ENCODE measurements around the gene SOWAHA.

The SOWAHA gene

GRCh38 chr5:132808866-132809265 is 4.2 kb upstream of the SOWAHA start:
- no peak for DNase-seq

GRCh38 chr5:132810605-132811004 is 2.5 kb upstream of the SOWAHA start:
- no peak for DNase-seq

GRCh38 chr5:132812123-132812765 is 858 bp upstream of the SOWAHA start:
- peak; percentile 94 for DNase-seq

GRCh38 chr5:132813599-132814502 is 749 bp downstream of the SOWAHA start:
- DNase-seq: no peak

- no peak for DNase-seq
Measured at GRCh38 chr5:132814503-132815294, 1.6 kb downstream of the SOWAHA start.

GRCh38 chr5:132815454-132815853 is 2.4 kb downstream of the SOWAHA start:
- no peak for DNase-seq

GRCh38 chr5:132816083-132816482 is 3.0 kb downstream of the SOWAHA start:
- no peak for DNase-seq

- no peak for DNase-seq
Measured at GRCh38 chr5:132816554-132816953, 3.5 kb downstream of the SOWAHA start.

- DNase-seq: no peak
Measured at GRCh38 chr5:132817011-132817410, 3.9 kb downstream of the SOWAHA start.

- DNase-seq: no peak
Measured at GRCh38 chr5:132819468-132819867, 6.4 kb downstream of the SOWAHA start.

- peak; percentile 79 for DNase-seq
Measured at GRCh38 chr5:132820162-132820754, 7.2 kb downstream of the SOWAHA start.

- no peak for DNase-seq
Measured at GRCh38 chr5:132821350-132821749, 8.2 kb downstream of the SOWAHA start.

GRCh38 chr5:132821791-132822190 is 8.7 kb downstream of the SOWAHA start:
- DNase-seq: peak; percentile 32

- no peak for DNase-seq
Measured at GRCh38 chr5:132822650-132823480, 9.8 kb downstream of the SOWAHA start.

- no peak for DNase-seq
Measured at GRCh38 chr5:132823481-132824050, 10.5 kb downstream of the SOWAHA start.

GRCh38 chr5:132824426-132824825 is 11.3 kb downstream of the SOWAHA start:
- no peak for DNase-seq

- no peak for DNase-seq
Measured at GRCh38 chr5:132825033-132825833, 12.1 kb downstream of the SOWAHA start.

- DNase-seq: no peak
Measured at GRCh38 chr5:132825834-132826391, 12.8 kb downstream of the SOWAHA start.

GRCh38 chr5:132826424-132827082 is 13.5 kb downstream of the SOWAHA start:
- DNase-seq: no peak
